ENCODE data around the gene ARHGAP23.
"Not testable (repeated sequence)": the region's sequence is repeated elsewhere in the genome, so short reads cannot be mapped to it uniquely, and the experiment has no call there.

DNA sequence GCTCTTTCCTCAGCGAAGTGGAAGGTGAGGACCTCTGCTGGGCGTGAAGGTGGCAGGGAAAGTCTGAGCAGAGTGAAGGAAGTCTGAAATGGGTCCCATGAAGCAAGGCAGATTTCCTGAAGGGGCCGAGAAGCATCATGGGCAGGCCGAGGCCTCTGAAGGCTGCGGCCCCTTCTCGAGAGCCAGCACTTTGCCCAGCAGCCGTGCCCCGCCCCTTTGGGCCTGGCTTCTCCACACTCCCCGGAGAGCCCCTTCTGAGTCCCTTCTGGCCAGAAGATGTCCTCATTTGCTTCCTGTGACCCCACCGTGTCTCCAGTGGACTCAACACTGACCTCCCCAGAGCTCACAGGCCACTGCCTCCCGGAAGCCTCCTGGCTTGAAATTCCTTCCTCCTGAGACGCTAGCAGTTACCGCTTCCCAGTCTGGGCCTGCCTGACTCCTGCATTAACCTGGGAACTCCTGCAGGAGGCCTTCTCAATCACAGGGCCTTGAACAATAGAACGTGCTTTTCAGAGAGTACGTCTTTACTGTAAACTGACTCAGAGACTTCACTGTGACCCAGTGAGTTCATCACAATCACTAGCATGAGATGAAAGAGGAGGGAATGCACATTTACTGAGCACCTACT, 75.1 kb downstream of the ARHGAP23 start:
- TF ChIP-seq, protein P1, sequence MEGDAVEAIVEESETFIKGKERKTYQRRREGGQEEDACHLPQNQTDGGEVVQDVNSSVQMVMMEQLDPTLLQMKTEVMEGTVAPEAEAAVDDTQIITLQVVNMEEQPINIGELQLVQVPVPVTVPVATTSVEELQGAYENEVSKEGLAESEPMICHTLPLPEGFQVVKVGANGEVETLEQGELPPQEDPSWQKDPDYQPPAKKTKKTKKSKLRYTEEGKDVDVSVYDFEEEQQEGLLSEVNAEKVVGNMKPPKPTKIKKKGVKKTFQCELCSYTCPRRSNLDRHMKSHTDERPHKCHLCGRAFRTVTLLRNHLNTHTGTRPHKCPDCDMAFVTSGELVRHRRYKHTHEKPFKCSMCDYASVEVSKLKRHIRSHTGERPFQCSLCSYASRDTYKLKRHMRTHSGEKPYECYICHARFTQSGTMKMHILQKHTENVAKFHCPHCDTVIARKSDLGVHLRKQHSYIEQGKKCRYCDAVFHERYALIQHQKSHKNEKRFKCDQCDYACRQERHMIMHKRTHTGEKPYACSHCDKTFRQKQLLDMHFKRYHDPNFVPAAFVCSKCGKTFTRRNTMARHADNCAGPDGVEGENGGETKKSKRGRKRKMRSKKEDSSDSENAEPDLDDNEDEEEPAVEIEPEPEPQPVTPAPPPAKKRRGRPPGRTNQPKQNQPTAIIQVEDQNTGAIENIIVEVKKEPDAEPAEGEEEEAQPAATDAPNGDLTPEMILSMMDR (IDR thresholded peaks at IDR 0.05): not testable (repeated sequence)
- not testable (repeated sequence) for TF ChIP-seq POLR2A (IDR thresholded peaks at IDR 0.05)
